K562 (cell line): Measurements from ENCODE around the gene TIMM44. TPM values are rescaled to one million over a fixed set of nuclear protein-coding genes. Genes with fewer than 3 reads are reported as not detected.

Source experiments
- ATAC-seq: fragments of 200-7000 bp; cut with Tn5 transposase; 3 replicates; pipeline ENCODE4 v1.9.1; 2020; ENCODE audit warnings: moderate library complexity
- BruUV-seq: library from RNA; stranded (reverse); fragments of 400-500 nt; replicated peaks from 2 replicates; lab custom pipeline; 2021; lab: Mats Ljungman, UMichigan
- CTCF ChIA-PET: fragments of 300-600 bp; formaldehyde crosslinking; extraction: SDS; loops from one replicate; lab custom pipeline; 2021; ENCODE audit warnings: low intra/inter-chr PET ratio; lab: Yijun Ruan, JAX
- POLR2A ChIA-PET: fragments of 300-600, 350-650 bp; sonication (Branson Sonifier 250); formaldehyde crosslinking; extraction: SDS; loops from one replicate; lab custom pipeline; 2021; ENCODE audit warnings: antibody characterized with exemption, inconsistent platforms; lab: Yijun Ruan, JAX
- DNase-seq, 4 experiments: peaks; one replicate each; pipeline versions ENCODE4 v3.0.0 to v3.0.0-alpha.2; 2011 to 2018; ENCODE audit warnings: low spot score in 3 of 4, mixed read lengths in 3 of 4; ENCODE audit errors: extremely low read depth in 1 of 4
- FAIRE-seq: peaks from 2 replicates; lab custom pipeline; 2011; peaks lifted over from hg19 to GRCh38; lab: Jason Lieb, UNC
- H2AFZ ChIP-seq: 2 replicates; pipeline ENCODE4 v1.6.0; 2011; ENCODE audit warnings: low read depth, low read length, control low read depth, inconsistent platforms
- H3K27ac ChIP-seq: fragments of 200-600 bp; 3 replicates; pipeline ENCODE4 v1.8.0; 2011; ENCODE audit warnings: low read depth, mild to moderate bottlenecking, control low read depth, inconsistent platforms, low read length, moderate library complexity, mixed read lengths; ENCODE audit errors: extremely low read depth
- H3K27me3 ChIP-seq, 2 experiments: fragments of 300-600 bp in 1 of 2; 2 replicates in 1 of 2; 3 replicates in 1 of 2; pipeline versions ENCODE4 v1.6.0 to v1.8.0; 2011; ENCODE audit warnings: inconsistent platforms in 2 of 2, low read length in 2 of 2, mild to moderate bottlenecking in 1 of 2, mixed read lengths in 1 of 2, moderate library complexity in 1 of 2; ENCODE audit not compliant: control insufficient read depth in 2 of 2, insufficient read depth in 2 of 2
- H3K36me3 ChIP-seq: fragments of 300-600 bp; 3 replicates; pipeline ENCODE4 v1.8.0; 2011; ENCODE audit warnings: mild to moderate bottlenecking, low read length, inconsistent platforms; ENCODE audit not compliant: control insufficient read depth, insufficient read depth
- H3K4me1 ChIP-seq, 2 experiments: fragments of 200-600 bp in 1 of 2; replicated peaks in 1 of 2; 2 replicates in 1 of 2; 3 replicates in 1 of 2; pipeline versions ENCODE4 v1.5.1 to v1.8.0; 2011; ENCODE audit warnings: inconsistent platforms in 2 of 2, low read length in 2 of 2, mild to moderate bottlenecking in 1 of 2, mixed read lengths in 1 of 2, moderate library complexity in 1 of 2; ENCODE audit not compliant: control insufficient read depth in 2 of 2, insufficient read depth in 2 of 2
- H3K4me2 ChIP-seq: 2 replicates; pipeline ENCODE4 v1.6.1; 2011; ENCODE audit warnings: low read length, control low read depth, inconsistent platforms, mixed read lengths; ENCODE audit not compliant: insufficient read depth
- H3K4me3 ChIP-seq: fragments of 200-600 bp; sonication (generic), shearing (Covaris generic); 2 replicates; pipeline ENCODE4 v1.5.1; 2016; ENCODE audit warnings: control low read depth, inconsistent platforms
- H3K79me2 ChIP-seq: fragments of 200-600 bp; 3 replicates; pipeline ENCODE4 v1.8.0; 2011; ENCODE audit warnings: low read length, inconsistent platforms; ENCODE audit not compliant: control insufficient read depth, insufficient read depth
- H3K9ac ChIP-seq, 2 experiments: 2 replicates each; pipeline versions ENCODE4 v1.6.0 to v1.6.1; 2011; ENCODE audit warnings: low read depth in 2 of 2, low read length in 2 of 2, control low read depth in 1 of 2, inconsistent platforms in 1 of 2, mild to moderate bottlenecking in 1 of 2, mixed read lengths in 1 of 2; ENCODE audit not compliant: insufficient read depth in 1 of 2
- H3K9me1 ChIP-seq: one replicate; pipeline ENCODE4 v1.6.0; 2011; ENCODE audit warnings: inconsistent platforms, mild to moderate bottlenecking, low read length, moderate library complexity; ENCODE audit not compliant: control insufficient read depth, insufficient read depth
- H3K9me3 ChIP-seq: replicated peaks from 2 replicates; pipeline ENCODE4 v1.5.1; 2011; ENCODE audit warnings: low read depth, low read length, inconsistent platforms; ENCODE audit not compliant: control insufficient read depth, insufficient read depth
- H4K20me1 ChIP-seq: replicated peaks from 2 replicates; pipeline ENCODE4 v1.6.1; 2011; ENCODE audit warnings: low read length, inconsistent platforms, mixed read lengths; ENCODE audit not compliant: control insufficient read depth, insufficient read depth
- CEBPB ChIP-seq: fragments of 450-650 bp; IDR thresholded peaks from 2 replicates; pipeline ENCODE4 v1.6.1; 2016; ENCODE audit warnings: missing genetic modification characterization, missing compliant biosample characterization
- ELF4 ChIP-seq: fragments of 450-650 bp; formaldehyde crosslinking; IDR thresholded peaks from 2 replicates; pipeline ENCODE4 v1.4.0; 2022; ENCODE audit warnings: missing genetic modification characterization
- ETV6 ChIP-seq, 3 experiments: fragments of 150-350 bp in 1 of 3; sonication (generic) in 1 of 3; formaldehyde crosslinking in 1 of 3; IDR thresholded peaks; 2 replicates each; pipeline versions ENCODE4 v1.6.1 to v1.8.0; 2014 to 2022; ENCODE audit warnings: borderline replicate concordance in 2 of 3, low read depth in 2 of 3, antibody characterized with exemption in 1 of 3, low read length in 1 of 3, mild to moderate bottlenecking in 1 of 3, missing genetic modification reagents in 1 of 3
- FOXJ2 ChIP-seq: fragments of 200-800 bp; sonication (Bioruptor generic); IDR thresholded peaks from 2 replicates; pipeline ENCODE4 v1.6.1; 2016; ENCODE audit warnings: missing genetic modification characterization, missing compliant biosample characterization
- GABPB1 ChIP-seq: sonication (generic); formaldehyde crosslinking; IDR thresholded peaks from 2 replicates; pipeline ENCODE4 v1.8.0; 2022; ENCODE audit warnings: mild to moderate bottlenecking, missing genetic modification reagents
- JUN ChIP-seq, 2 experiments: sonication (generic) in 1 of 2; formaldehyde crosslinking in 1 of 2; IDR thresholded peaks; 2 replicates each; pipeline versions ENCODE4 v1.6.1 to v1.8.0; 2012 to 2022; ENCODE audit warnings: borderline replicate concordance in 2 of 2, mild to moderate bottlenecking in 2 of 2, improper control_type of control experiment in 1 of 2, low read depth in 1 of 2, low read length in 1 of 2, missing genetic modification reagents in 1 of 2
- WGBS: fragments of 100-300 bp; shearing (Covaris generic); methylation state at CpG from one replicate; pipeline ENCODE4 v1.1.6; 2016; ENCODE audit warnings: low coverage, mixed read lengths; ENCODE audit not compliant: insufficient coverage; ENCODE audit errors: missing lambda C conversion rate; 5-methylcytosine and 5-hydroxymethylcytosine counted together
- in situ Hi-C: fragments of 300-500 bp; cut with MboI; formaldehyde crosslinking; loops from 4 replicates; pipeline ENCODE4 v1.15.0; 2018; ENCODE audit warnings: inconsistent platforms, mixed read lengths
- intact Hi-C: fragments of 100-400 bp; cut with micrococcal nuclease; formaldehyde crosslinking; loops from 2 replicates; pipeline ENCODE4 v1.14.2; 2022
- polyA plus RNA-seq, 8 experiments: library from polyadenylated mRNA; depleted of rRNA in 4 of 8; stranded (reverse) in 5 of 8; unstranded in 3 of 8; fragments of >200 nt; fragmentation: Nextera tagmentation in 2 of 8; fragmentation: Illumina TruSeq in 1 of 8; extraction: Ambion mirVana in 2 of 8; extraction: Trizol in 1 of 8; gene quantifications; 2 replicates each; pipeline versions ENCODE4 v1.2.1 to v1.2.3, GENCODE V29; 2011 to 2014; ENCODE audit warnings: inconsistent platforms in 1 of 8, missing spikeins in 1 of 8
- total RNA-seq, 7 experiments: library from RNA; depleted of rRNA in 6 of 7; stranded (reverse); fragments of >200 nt in 6 of 7; fragmentation: Illumina TruSeq in 2 of 7; extraction: Trizol in 2 of 7; gene quantifications; 2 replicates each; pipeline versions ENCODE4 v1.2.1 to v1.2.3, GENCODE V29; 2011 to 2021; ENCODE audit warnings: low replicate concordance in 1 of 7
- TF ChIP-seq, protein P1 (sequence below): fragments of 450-650 bp; formaldehyde crosslinking; IDR thresholded peaks from 2 replicates; pipeline ENCODE4 v1.4.0; 2020; ENCODE audit warnings: mild to moderate bottlenecking, moderate library complexity

Gene TIMM44
- total and polyA plus RNA-seq, 9 of the 15 experiments (the other 6 are each of a cell fraction or from before 2014, with no cell fraction given): 10.3 to 231 (median 89.3) TPM

DNA sequence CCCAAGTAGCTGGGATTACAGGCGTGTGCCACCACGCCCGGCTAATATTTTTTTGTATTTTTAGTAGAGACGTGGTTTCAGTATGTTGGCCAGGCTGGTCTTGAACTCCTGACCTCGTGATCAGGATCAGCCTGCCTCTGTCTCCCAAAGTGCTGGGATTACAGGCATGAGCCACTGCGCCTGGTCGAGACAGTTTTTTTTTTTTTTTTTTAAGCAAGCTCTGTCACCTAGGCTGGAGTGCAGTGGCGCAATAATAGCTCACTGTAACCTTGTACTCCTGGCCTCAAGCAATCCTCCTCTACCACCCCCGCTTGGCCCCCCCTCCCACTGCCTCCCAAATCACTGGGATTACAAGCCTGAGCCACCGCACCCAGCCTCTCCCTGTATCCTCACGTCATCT, 46.2 kb downstream of the TIMM44 start:
- H3K9ac ChIP-seq: no peak overlapping the region
- CTCF ChIA-PET: no interaction called here
- BruUV-seq: no TSS peak

More for the DNA sequence above, 46.2 kb downstream of the TIMM44 start:
- ATAC-seq: no peak
- in situ Hi-C loops (no loop called here), intact Hi-C loops (no loop called here)
- Histone ChIP-seq H3K4me1 (peaks cover 4 to 28% of the 10 kb centered on the region in 2 experiments; a peak in 4 of 5 replicates), H3K4me3 (no peak overlapping the region), H3K9me1 (no peaks in the 10 kb centered on the region), H3K79me2 (peaks cover 3% of the 10 kb centered on the region; the same call in 2 of the 3 replicates), H3K9me3 (no peaks in the 10 kb centered on the region), H3K27ac (no peak overlapping the region), H3K27me3 (no peaks in the 10 kb centered on the region), H3K4me2 (no peak overlapping the region), H3K36me3 (peaks cover 19% of the 10 kb centered on the region; the same call in 1 of the 3 replicates), H2AFZ (no peak overlapping the region), H4K20me1 (no peaks in the 10 kb centered on the region)
- DNase-seq: no peak
- POLR2A ChIA-PET: interaction anchor here (0.6 to 1.1 kb wide), 4 partner anchors 9 to 28 kb away, joined by 3 to 6 read pairs (median 4); partner anchors contain the start of genes LRRC8E and TGFBR3L
- TF ChIP-seq GABPB1 (no peak), ETV6 (IDR thresholded peaks at IDR 0.05; ENCODE audit: borderline replicate concordance in 1 of 2, low read depth in 2 of 2, low read length in 1 of 2) (no peak), ETV6 (CRISPR knock-in tag; IDR thresholded peaks at IDR 0.05; ENCODE audit: borderline replicate concordance) (no peak), CEBPB (tag) (0 out of 2 replicates have a peak, but pooled peaks have one; percentile 17), FOXJ2 (tag) (no peak), ELF4 (CRISPR knock-in tag) (no peak), JUN (IDR thresholded peaks at IDR 0.05; ENCODE audit: borderline replicate concordance, low read depth, low read length) (no peak), JUN (CRISPR knock-in tag; IDR thresholded peaks at IDR 0.05; ENCODE audit: borderline replicate concordance) (no peak)
- TF ChIP-seq, protein P1, sequence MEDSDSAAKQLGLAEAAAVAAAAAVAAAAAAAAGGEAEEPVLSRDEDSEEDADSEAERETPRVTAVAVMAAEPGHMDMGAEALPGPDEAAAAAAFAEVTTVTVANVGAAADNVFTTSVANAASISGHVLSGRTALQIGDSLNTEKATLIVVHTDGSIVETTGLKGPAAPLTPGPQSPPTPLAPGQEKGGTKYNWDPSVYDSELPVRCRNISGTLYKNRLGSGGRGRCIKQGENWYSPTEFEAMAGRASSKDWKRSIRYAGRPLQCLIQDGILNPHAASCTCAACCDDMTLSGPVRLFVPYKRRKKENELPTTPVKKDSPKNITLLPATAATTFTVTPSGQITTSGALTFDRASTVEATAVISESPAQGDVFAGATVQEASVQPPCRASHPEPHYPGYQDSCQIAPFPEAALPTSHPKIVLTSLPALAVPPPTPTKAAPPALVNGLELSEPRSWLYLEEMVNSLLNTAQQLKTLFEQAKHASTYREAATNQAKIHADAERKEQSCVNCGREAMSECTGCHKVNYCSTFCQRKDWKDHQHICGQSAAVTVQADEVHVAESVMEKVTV: no peak
- FAIRE-seq: no peak
- WGBS: 69% methylated on average over 9 of the region's 11 CpGs
